H9 (cell line): ENCODE results near the gene AFF1. TPM values are rescaled to one million over a fixed set of nuclear protein-coding genes. Genes with fewer than 3 reads are reported as not detected.

Experiments used
- DNase-seq: peaks from one replicate; pipeline ENCODE4 v3.0.0-alpha.2; 2017
- H2AFZ ChIP-seq: one replicate; pipeline ENCODE4 v1.6.1; 2013; ENCODE audit warnings: mild to moderate bottlenecking, low read length, control low read depth, moderate library complexity
- H2AK5ac ChIP-seq: 2 replicates; pipeline ENCODE4 v1.6.1; 2013; ENCODE audit warnings: low read length, control low read depth, mixed read lengths; ENCODE audit not compliant: insufficient read length
- H2BK120ac ChIP-seq: one replicate; pipeline ENCODE4 v1.6.1; 2013; ENCODE audit warnings: low read depth, mild to moderate bottlenecking, low read length, control low read depth, inconsistent platforms; ENCODE audit not compliant: poor library complexity, severe bottlenecking
- H2BK12ac ChIP-seq: 2 replicates; pipeline ENCODE4 v1.6.1; 2013; ENCODE audit warnings: low read length, control low read depth, mixed read lengths, low read depth; ENCODE audit not compliant: insufficient read length
- H2BK15ac ChIP-seq: 2 replicates; pipeline ENCODE4 v1.6.1; 2013; ENCODE audit warnings: low read depth, low read length, control low read depth
- H2BK20ac ChIP-seq: one replicate; pipeline ENCODE4 v1.6.1; 2013; ENCODE audit warnings: low read depth, mild to moderate bottlenecking, low read length, control low read depth, inconsistent platforms; ENCODE audit not compliant: poor library complexity, severe bottlenecking
- H2BK5ac ChIP-seq: 2 replicates; pipeline ENCODE4 v1.6.1; 2013; ENCODE audit warnings: low read length, control low read depth, mixed read lengths; ENCODE audit not compliant: insufficient read length
- H3K14ac ChIP-seq: 2 replicates; pipeline ENCODE4 v1.6.1; 2013; ENCODE audit warnings: low read length, control low read depth; ENCODE audit not compliant: insufficient read depth
- H3K18ac ChIP-seq: 2 replicates; pipeline ENCODE4 v1.6.1; 2013; ENCODE audit warnings: low read depth, mild to moderate bottlenecking, mixed read lengths, low read length, control low read depth; ENCODE audit not compliant: insufficient read length
- H3K23ac ChIP-seq: 2 replicates; pipeline ENCODE4 v1.6.1; 2013; ENCODE audit warnings: low read length, control low read depth, mixed read lengths, low read depth; ENCODE audit not compliant: insufficient read length
- H3K23me2 ChIP-seq: 2 replicates; pipeline ENCODE4 v1.6.1; 2013; ENCODE audit warnings: low read depth, mild to moderate bottlenecking, mixed read lengths, low read length, control low read depth; ENCODE audit not compliant: insufficient read length, poor library complexity, severe bottlenecking
- H3K27ac ChIP-seq: 2 replicates; pipeline ENCODE4 v1.5.1; 2013; ENCODE audit warnings: low read length, control low read depth, mixed read lengths, low read depth; ENCODE audit not compliant: insufficient read length
- H3K27me3 ChIP-seq: 2 replicates; pipeline ENCODE4 v1.6.1; 2013; ENCODE audit warnings: low read length, control low read depth, inconsistent platforms; ENCODE audit not compliant: insufficient read depth
- H3K4ac ChIP-seq: 2 replicates; pipeline ENCODE4 v1.6.1; 2013; ENCODE audit warnings: low read depth, mild to moderate bottlenecking, control low read depth, inconsistent platforms, low read length, moderate library complexity
- H3K4me1 ChIP-seq: 2 replicates; pipeline ENCODE4 v1.6.1; 2013; ENCODE audit warnings: low read length, control low read depth, inconsistent platforms; ENCODE audit not compliant: insufficient read depth
- H3K4me2 ChIP-seq: 2 replicates; pipeline ENCODE4 v1.6.1; 2013; ENCODE audit warnings: low read length, control low read depth, mixed read lengths; ENCODE audit not compliant: insufficient read length, insufficient read depth
- H3K56ac ChIP-seq: 2 replicates; pipeline ENCODE4 v1.6.1; 2013; ENCODE audit warnings: low read depth, mild to moderate bottlenecking, mixed read lengths, low read length, control low read depth; ENCODE audit not compliant: insufficient read length
- H3K79me1 ChIP-seq: 2 replicates; pipeline ENCODE4 v1.6.1; 2013; ENCODE audit warnings: low read depth, mild to moderate bottlenecking, moderate library complexity, low read length, control low read depth, inconsistent platforms; ENCODE audit not compliant: insufficient read depth, poor library complexity, severe bottlenecking
- H3K79me2 ChIP-seq: 2 replicates; pipeline ENCODE4 v1.6.1; 2013; ENCODE audit warnings: low read length, control low read depth, inconsistent platforms; ENCODE audit not compliant: insufficient read depth
- H3K9ac ChIP-seq: 2 replicates; pipeline ENCODE4 v1.6.1; 2013; ENCODE audit warnings: low read length, control low read depth, mixed read lengths; ENCODE audit not compliant: insufficient read length; ENCODE audit errors: extremely low read depth
- H3K9me3 ChIP-seq: one replicate; pipeline ENCODE4 v1.6.1; 2013; ENCODE audit warnings: low read depth, low read length, inconsistent platforms; ENCODE audit not compliant: control insufficient read depth
- H3T11ph ChIP-seq: one replicate; pipeline ENCODE4 v1.6.1; 2013; ENCODE audit warnings: mild to moderate bottlenecking, low read length, control low read depth, inconsistent platforms
- H4K20me1 ChIP-seq: one replicate; pipeline ENCODE4 v1.6.1; 2013; ENCODE audit not compliant: control insufficient read depth, insufficient read length, insufficient read depth
- H4K5ac ChIP-seq: 2 replicates; pipeline ENCODE4 v1.6.1; 2013; ENCODE audit warnings: low read depth, mild to moderate bottlenecking, mixed read lengths, low read length, control low read depth; ENCODE audit not compliant: insufficient read length
- H4K8ac ChIP-seq: replicated peaks from 2 replicates; pipeline ENCODE4 v1.6.1; 2013; ENCODE audit warnings: low read length, control low read depth, mixed read lengths, low read depth; ENCODE audit not compliant: insufficient read length
- H4K91ac ChIP-seq: 2 replicates; pipeline ENCODE4 v1.6.1; 2013; ENCODE audit warnings: low read depth, mild to moderate bottlenecking, moderate library complexity, mixed read lengths, low read length, control low read depth; ENCODE audit not compliant: insufficient read length
- H3K27ac Mint-ChIP-seq, 3 experiments: 2 replicates in 2 of 3; 3 replicates in 1 of 3; pipeline ENCODE4 v1.8.0; 2020 to 2021; ENCODE audit warnings: mixed read lengths in 3 of 3, mild to moderate bottlenecking in 1 of 3, moderate library complexity in 1 of 3
- H3K27me3 Mint-ChIP-seq: 2 replicates; pipeline ENCODE4 v1.8.0; 2021; ENCODE audit warnings: low read depth, mild to moderate bottlenecking, moderate library complexity, mixed read lengths
- H3K36me3 Mint-ChIP-seq, 3 experiments: 2 replicates in 2 of 3; 3 replicates in 1 of 3; pipeline ENCODE4 v1.8.0; 2020 to 2021; ENCODE audit warnings: low read depth in 3 of 3, mixed read lengths in 3 of 3; ENCODE audit not compliant: insufficient read depth in 1 of 3
- H3K4me1 Mint-ChIP-seq, 2 experiments: 2 replicates each; pipeline ENCODE4 v1.8.0; 2020; ENCODE audit warnings: mixed read lengths in 2 of 2
- H3K4me3 Mint-ChIP-seq, 2 experiments: 2 replicates in 1 of 2; 3 replicates in 1 of 2; pipeline ENCODE4 v1.8.0; 2020 to 2021; ENCODE audit warnings: mild to moderate bottlenecking in 2 of 2, mixed read lengths in 2 of 2, moderate library complexity in 1 of 2
- H3K9me3 Mint-ChIP-seq, 2 experiments: 2 replicates in 1 of 2; 3 replicates in 1 of 2; pipeline ENCODE4 v1.8.0; 2020; ENCODE audit warnings: mild to moderate bottlenecking in 2 of 2, mixed read lengths in 2 of 2, moderate library complexity in 1 of 2
- CTCF ChIP-seq: fragments of 200-600 bp; sonication (generic); conservative IDR thresholded peaks from 3 replicates; pipeline ENCODE4 v1.8.0; 2021; ENCODE audit warnings: antibody characterized with exemption, mild to moderate bottlenecking
- WGBS: extraction: QIAGEN DNeasy Blood & Tissue Kit; methylation state at CpG from one replicate; pipeline ENCODE4 v1.1.7; 2013; ENCODE audit warnings: missing lambda C conversion rate, low lambda C conversion rate, mixed read lengths; ENCODE audit not compliant: insufficient read length; ENCODE audit errors: extremely low coverage; 5-methylcytosine and 5-hydroxymethylcytosine counted together
- total RNA-seq: library from RNA; stranded (reverse); gene quantifications from 2 replicates; pipeline ENCODE4 v1.2.1, GENCODE V29; 2021

AFF1 gene
- total RNA-seq, 1 experiment from 2014 or later: 74.5 TPM

GRCh38 chr4:87055311-87055710, 120.5 kb downstream of the AFF1 start:
- H4K5ac ChIP-seq: no peak overlapping the region
- no peak overlapping the region for H3K4ac ChIP-seq
- no peak overlapping the region for H2BK5ac ChIP-seq
- H4K91ac ChIP-seq: no peak overlapping the region
- no peak overlapping the region for H3K18ac ChIP-seq
- no peak overlapping the region for H3T11ph ChIP-seq
- no peak for TF ChIP-seq CTCF
- H3K27ac ChIP-seq: no peak overlapping the region
- no peak overlapping the region for H3K56ac ChIP-seq
- Mint-ChIP-seq H3K9me3 (no peaks in the 10 kb centered on the region), H3K36me3 (peaks cover 3 to 18% (median 11%) of the 10 kb centered on the region in 3 experiments; a peak in 6 of 7 replicates), H3K4me3 (no peak overlapping the region), H3K27ac (peak overlapping the region in 2 of 3 experiments; percentile 50 to 56; a peak in 5 of 7 replicates), H3K27me3 (no peaks in the 10 kb centered on the region; the same call in 1 of the 2 replicates), H3K4me1 (peaks cover 49 to 64% of the 10 kb centered on the region in 2 experiments)
- no peaks in the 10 kb centered on the region for H3K27me3 ChIP-seq
- no peak overlapping the region for H2BK12ac ChIP-seq
- no peak overlapping the region for H2BK20ac ChIP-seq
- H2AFZ ChIP-seq: no peak overlapping the region
- no peaks in the 10 kb centered on the region for H3K9me3 ChIP-seq
- no peak overlapping the region for H4K8ac ChIP-seq
- WGBS: no CpG with 5 or more reads among the region's 2 CpGs
- H3K23me2 ChIP-seq: no peaks in the 10 kb centered on the region
- H3K9ac ChIP-seq: peak overlapping the region; percentile 6
- H2BK15ac ChIP-seq: no peak overlapping the region
- DNase-seq: no peak
- H3K14ac ChIP-seq: no peak overlapping the region
- no peaks in the 10 kb centered on the region for H3K79me2 ChIP-seq
- peaks cover 3% of the 10 kb centered on the region for H3K79me1 ChIP-seq
- no peak overlapping the region for H3K4me2 ChIP-seq
- no peak overlapping the region for H3K23ac ChIP-seq
- H2BK120ac ChIP-seq: no peak overlapping the region
- H3K4me1 ChIP-seq: 0 out of 2 replicates have a peak, but pooled peaks cover 3% of the 10 kb centered on the region
- peaks cover 4% of the 10 kb centered on the region for H4K20me1 ChIP-seq
- no peak overlapping the region for H2AK5ac ChIP-seq
